OCI-LY1 (cell line): ENCODE measurements around the gene RNF214.

Source experiments
- H2AFZ ChIP-seq: fragments of 200-600 bp; sonication (generic), shearing (Covaris generic); 2 replicates; pipeline ENCODE4 v1.6.0; 2014; ENCODE audit warnings: antibody characterized with exemption, mild to moderate bottlenecking, low read length
- H3F3A ChIP-seq: fragments of 200-600 bp; sonication (generic), shearing (Covaris generic); 2 replicates; pipeline ENCODE4 v1.6.0; 2014; ENCODE audit warnings: mild to moderate bottlenecking, antibody characterized with exemption, low read length, moderate library complexity; ENCODE audit not compliant: insufficient read depth
- H3K27ac ChIP-seq: fragments of 200-600 bp; sonication (generic); 2 replicates; pipeline ENCODE4 v1.5.1; 2014; ENCODE audit warnings: low read length, mixed run types, mild to moderate bottlenecking, low read depth; ENCODE audit not compliant: poor library complexity, severe bottlenecking
- H3K27me3 ChIP-seq: fragments of 200-600 bp; sonication (generic); 2 replicates; pipeline ENCODE4 v1.6.0; 2014; ENCODE audit warnings: antibody characterized with exemption, mild to moderate bottlenecking, low read length, moderate library complexity; ENCODE audit not compliant: insufficient read depth
- H3K36me3 ChIP-seq: fragments of 200-600 bp; sonication (generic); 2 replicates; pipeline ENCODE4 v1.6.1; 2014; ENCODE audit warnings: mild to moderate bottlenecking, antibody characterized with exemption, low read length, moderate library complexity, mixed read lengths; ENCODE audit not compliant: insufficient read depth
- H3K4me1 ChIP-seq: fragments of 200-600 bp; sonication (generic); 2 replicates; pipeline ENCODE4 v1.5.1; 2014; ENCODE audit warnings: mild to moderate bottlenecking, low read length, moderate library complexity; ENCODE audit not compliant: insufficient read depth, severe bottlenecking
- H3K4me2 ChIP-seq: fragments of 200-600 bp; sonication (generic), shearing (Covaris generic); 2 replicates; pipeline ENCODE4 v1.6.1; 2014; ENCODE audit warnings: low read length
- H3K4me3 ChIP-seq: fragments of 200-600 bp; sonication (generic); 2 replicates; pipeline ENCODE4 v1.5.1; 2014; ENCODE audit warnings: low read length, low read depth, mild to moderate bottlenecking, mixed read lengths; ENCODE audit not compliant: poor library complexity, severe bottlenecking
- H3K79me2 ChIP-seq: fragments of 200-600 bp; shearing (Covaris generic); 2 replicates; pipeline ENCODE4 v1.6.1; 2016; ENCODE audit warnings: mixed run types, low read length, mixed read lengths; ENCODE audit not compliant: insufficient read depth
- H3K9ac ChIP-seq: fragments of 200-600 bp; sonication (generic), shearing (Covaris generic); 2 replicates; pipeline ENCODE4 v1.6.1; 2014; ENCODE audit warnings: mild to moderate bottlenecking, low read length, mixed read lengths
- H3K9me2 ChIP-seq: fragments of 200-600 bp; sonication (generic), shearing (Covaris generic); 2 replicates; pipeline ENCODE4 v1.6.1; 2014; ENCODE audit warnings: low read depth, mild to moderate bottlenecking, low read length, mixed read lengths
- H3K9me3 ChIP-seq: fragments of 200-600 bp; shearing (Covaris generic); 2 replicates; pipeline ENCODE4 v1.6.1; 2014; ENCODE audit warnings: low read length, mixed read lengths
- H4K20me1 ChIP-seq: fragments of 200-600 bp; sonication (generic), shearing (Covaris generic); 2 replicates; pipeline ENCODE4 v1.6.0; 2016; ENCODE audit warnings: mild to moderate bottlenecking, low read length; ENCODE audit not compliant: insufficient read depth
- EZH2 ChIP-seq: fragments of 200-600 bp; sonication (generic), shearing (Covaris generic); IDR thresholded peaks from 2 replicates; pipeline ENCODE4 v1.8.0; 2017; ENCODE audit warnings: borderline replicate concordance, mixed run types, mild to moderate bottlenecking, antibody characterized with exemption, low read length, moderate library complexity, mixed read lengths
- TF ChIP-seq, protein P1 (sequence below): fragments of 200-600 bp; sonication (generic), shearing (Covaris generic); IDR thresholded peaks from 2 replicates; pipeline ENCODE4 v1.5.1; 2017; ENCODE audit warnings: mild to moderate bottlenecking, antibody characterized with exemption, low read length, moderate library complexity, mixed read lengths

The RNF214 gene

DNA sequence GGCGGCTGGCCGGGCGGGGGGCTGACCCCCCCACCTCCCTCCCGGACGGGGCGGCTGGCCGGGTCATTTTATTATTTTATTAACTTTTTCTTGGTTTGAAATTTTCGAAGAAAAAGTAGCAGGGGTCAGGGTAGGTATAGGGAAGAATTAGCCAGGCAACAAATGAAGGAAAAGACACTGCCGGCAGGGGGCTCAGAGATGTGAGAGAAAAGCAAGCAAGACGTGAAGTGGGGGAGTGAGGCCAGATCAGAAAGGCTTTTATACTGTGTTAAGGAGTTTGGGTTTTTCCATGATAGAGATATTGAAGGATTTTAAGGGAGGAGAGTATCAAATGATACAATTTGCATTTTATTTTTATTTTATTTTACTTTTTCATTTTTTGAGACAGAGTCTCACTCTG is 19.0 kb downstream of the RNF214 start:
- no peaks in the 10 kb centered on the region for H3K27me3 ChIP-seq
- H3K4me3 ChIP-seq, result no peak overlapping the region
- no peak overlapping the region for H2AFZ ChIP-seq
- no peaks in the 10 kb centered on the region for H3F3A ChIP-seq
- H3K27ac ChIP-seq, result no peak overlapping the region
- no peaks in the 10 kb centered on the region for H3K9me3 ChIP-seq
- no peaks in the 10 kb centered on the region for H4K20me1 ChIP-seq
- no peaks in the 10 kb centered on the region for H3K9me2 ChIP-seq
- no peak overlapping the region for H3K4me2 ChIP-seq
- H3K9ac ChIP-seq, result no peak overlapping the region
- TF ChIP-seq, protein P1, sequence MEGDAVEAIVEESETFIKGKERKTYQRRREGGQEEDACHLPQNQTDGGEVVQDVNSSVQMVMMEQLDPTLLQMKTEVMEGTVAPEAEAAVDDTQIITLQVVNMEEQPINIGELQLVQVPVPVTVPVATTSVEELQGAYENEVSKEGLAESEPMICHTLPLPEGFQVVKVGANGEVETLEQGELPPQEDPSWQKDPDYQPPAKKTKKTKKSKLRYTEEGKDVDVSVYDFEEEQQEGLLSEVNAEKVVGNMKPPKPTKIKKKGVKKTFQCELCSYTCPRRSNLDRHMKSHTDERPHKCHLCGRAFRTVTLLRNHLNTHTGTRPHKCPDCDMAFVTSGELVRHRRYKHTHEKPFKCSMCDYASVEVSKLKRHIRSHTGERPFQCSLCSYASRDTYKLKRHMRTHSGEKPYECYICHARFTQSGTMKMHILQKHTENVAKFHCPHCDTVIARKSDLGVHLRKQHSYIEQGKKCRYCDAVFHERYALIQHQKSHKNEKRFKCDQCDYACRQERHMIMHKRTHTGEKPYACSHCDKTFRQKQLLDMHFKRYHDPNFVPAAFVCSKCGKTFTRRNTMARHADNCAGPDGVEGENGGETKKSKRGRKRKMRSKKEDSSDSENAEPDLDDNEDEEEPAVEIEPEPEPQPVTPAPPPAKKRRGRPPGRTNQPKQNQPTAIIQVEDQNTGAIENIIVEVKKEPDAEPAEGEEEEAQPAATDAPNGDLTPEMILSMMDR, result no peak
- no peak for TF ChIP-seq EZH2
- no peaks in the 10 kb centered on the region for H3K4me1 ChIP-seq
- H3K79me2 ChIP-seq, result no peaks in the 10 kb centered on the region
- peaks cover 20% of the 10 kb centered on the region for H3K36me3 ChIP-seq

DNA sequence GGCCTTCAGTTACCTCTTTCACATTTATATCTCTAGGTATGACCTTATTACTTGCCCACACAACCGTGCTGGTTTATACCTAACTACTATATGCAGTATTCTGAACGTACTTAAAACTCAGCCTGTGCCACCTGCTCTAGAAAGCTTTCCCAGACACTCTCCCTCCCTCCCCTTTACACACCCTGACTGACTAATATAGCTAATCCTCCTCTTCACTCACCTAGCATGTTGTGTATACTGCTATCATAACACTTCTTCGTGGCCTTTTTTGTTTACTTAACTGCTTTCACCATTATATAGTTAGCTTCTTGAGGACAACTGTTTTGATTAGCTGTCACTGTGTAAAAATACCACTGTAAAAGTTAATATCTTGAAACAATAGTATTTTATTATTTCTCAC is 23.5 kb downstream of the RNF214 start:
- Histone ChIP-seq H3K4me2 (no peak overlapping the region), H3K27me3 (no peaks in the 10 kb centered on the region), H3K4me3 (no peak overlapping the region), H3K27ac (no peak overlapping the region), H3K36me3 (no peaks in the 10 kb centered on the region), H3K9ac (no peak overlapping the region), H3F3A (no peaks in the 10 kb centered on the region), H3K79me2 (no peaks in the 10 kb centered on the region), H3K4me1 (no peaks in the 10 kb centered on the region), H3K9me2 (no peaks in the 10 kb centered on the region), H2AFZ (no peak overlapping the region), H3K9me3 (no peaks in the 10 kb centered on the region), H4K20me1 (no peaks in the 10 kb centered on the region)
- TF ChIP-seq EZH2, result no peak
- TF ChIP-seq, protein P1, result no peak

DNA sequence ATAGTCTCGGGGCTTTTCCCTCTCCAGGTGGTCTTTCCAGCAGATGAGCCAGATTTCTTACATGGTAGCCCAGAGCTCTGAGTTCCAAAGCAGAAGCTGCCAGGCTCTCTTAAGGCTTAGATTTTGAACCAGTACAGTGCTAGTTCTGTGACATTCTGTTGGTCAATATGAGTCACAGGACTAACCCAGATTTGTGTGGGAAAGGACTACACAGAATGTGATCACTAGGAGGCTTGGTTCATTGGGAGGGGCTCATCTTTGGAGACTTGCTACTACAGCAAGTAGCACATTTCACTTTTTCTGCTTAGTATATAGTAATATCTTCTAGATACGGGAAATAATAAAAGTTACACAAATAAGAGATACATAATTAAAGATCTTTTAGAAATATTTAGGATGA is 24.1 kb downstream of the RNF214 start:
- H3K9me3 ChIP-seq, result no peaks in the 10 kb centered on the region
- TF ChIP-seq, protein P1, result no peak
- no peak for TF ChIP-seq EZH2
- H3K4me2 ChIP-seq, result no peak overlapping the region
- no peaks in the 10 kb centered on the region for H3K36me3 ChIP-seq
- H2AFZ ChIP-seq, result no peak overlapping the region
- H3F3A ChIP-seq, result no peaks in the 10 kb centered on the region
- H3K9ac ChIP-seq, result no peak overlapping the region
- no peaks in the 10 kb centered on the region for H4K20me1 ChIP-seq
- no peak overlapping the region for H3K4me3 ChIP-seq
- no peaks in the 10 kb centered on the region for H3K79me2 ChIP-seq
- H3K27me3 ChIP-seq, result no peaks in the 10 kb centered on the region
- H3K9me2 ChIP-seq, result no peaks in the 10 kb centered on the region
- no peaks in the 10 kb centered on the region for H3K4me1 ChIP-seq
- H3K27ac ChIP-seq, result no peak overlapping the region
